Adrenal gland (tissue), 5 donors: ENCODE measurements around the gene ADGRB2.

Experiments
- CTCF ChIP-seq, 6 experiments: fragments of 450-650 bp in 4 of 6; fragments of 200-600 bp in 2 of 6; sonication (generic) in 1 of 6; IDR thresholded peaks; 1 replicate in 5 of 6; 2 replicates in 1 of 6; pipeline versions ENCODE4 v1.5.1 to v1.8.0; 2016 to 2021; ENCODE audit warnings: antibody characterized with exemption in 6 of 6, mild to moderate bottlenecking in 2 of 6, moderate library complexity in 1 of 6
- POLR2A ChIP-seq, 2 donors: fragments of 450-650 bp; IDR thresholded peaks; one replicate each; pipeline ENCODE4 v1.6.1; 2017; ENCODE audit warnings: antibody characterized with exemption in 2 of 2, mild to moderate bottlenecking in 2 of 2, moderate library complexity in 1 of 2
- donor health status: DM: no; HTN: no; CAD: no.

GRCh38 chr1:31744165-31744888 lies 19.8 kb downstream of the ADGRB2 start:
- TF ChIP-seq CTCF (IDR thresholded peaks at IDR 0.05) (no peak), POLR2A (IDR thresholded peaks at IDR 0.05) (no peak)
